K562 (cell line): ENCODE results near the gene ACHE. TPM values are rescaled to one million over a fixed set of nuclear protein-coding genes. Genes with fewer than 3 reads are reported as not detected.
A peak's percentile ranks its signal among the peaks of the same experiment; 100 is the strongest.

ENCODE experiments used
- BCOR ChIP-seq: fragments of 450-650 bp; IDR thresholded peaks from 2 replicates; pipeline ENCODE4 v1.6.1; 2016
- BHLHE40 ChIP-seq: IDR thresholded peaks from 2 replicates; pipeline ENCODE4 v1.6.1; 2011; ENCODE audit warnings: low read length, improper control_type of control experiment
- CSDE1 ChIP-seq, 2 experiments: fragments of 450-650 bp; IDR thresholded peaks; 2 replicates each; pipeline ENCODE4 v1.6.1; 2016; ENCODE audit warnings: mild to moderate bottlenecking in 1 of 2
- ETV1 ChIP-seq: fragments of 450-650 bp; conservative IDR thresholded peaks from 2 replicates; pipeline ENCODE4 v1.6.1; 2016; ENCODE audit warnings: missing genetic modification characterization, control low read depth, low read depth, missing compliant biosample characterization
- FUS ChIP-seq: fragments of 200-400 bp; formaldehyde crosslinking; optimal IDR thresholded peaks from 2 replicates; pipeline ENCODE3; 2017; ENCODE audit warnings: low read depth, low read length
- KLF16 ChIP-seq: IDR thresholded peaks from 2 replicates; pipeline ENCODE4 v1.6.1; 2016; ENCODE audit warnings: antibody characterized with exemption
- MAFF ChIP-seq: IDR thresholded peaks from 2 replicates; pipeline ENCODE4 v1.6.1; 2012; ENCODE audit warnings: low read length, improper control_type of control experiment
- SRSF3 ChIP-seq: fragments of 200-400 bp; formaldehyde crosslinking; IDR thresholded peaks from 2 replicates; pipeline ENCODE4 v1.6.1; 2016; ENCODE audit warnings: mild to moderate bottlenecking, low read length, moderate library complexity; ENCODE audit not compliant: insufficient read depth
- STAG1 ChIP-seq: sonication (generic); formaldehyde crosslinking; IDR thresholded peaks from 2 replicates; pipeline ENCODE4 v1.5.0; 2020; ENCODE audit warnings: missing genetic modification reagents, borderline replicate concordance
- TCF3 ChIP-seq: sonication (generic); formaldehyde crosslinking; IDR thresholded peaks from 2 replicates; pipeline ENCODE4 v1.4.0; 2020; ENCODE audit warnings: mild to moderate bottlenecking, missing genetic modification reagents
- ZC3H11A ChIP-seq: IDR thresholded peaks from 2 replicates; pipeline ENCODE4 v1.6.1; 2012; ENCODE audit warnings: low read depth, low read length, improper control_type of control experiment
- ZFP36 ChIP-seq: fragments of 150-350 bp; IDR thresholded peaks from 2 replicates; pipeline ENCODE4 v1.6.1; 2018; ENCODE audit warnings: low read length, low read depth; ENCODE audit not compliant: partially characterized antibody
- ZNF324 ChIP-seq: fragments of 250-450 bp; sonication (Bioruptor Pico); IDR thresholded peaks from 2 replicates; pipeline ENCODE4 v1.4.0; 2020; ENCODE audit warnings: mild to moderate bottlenecking
- polyA plus RNA-seq, 8 experiments: library from polyadenylated mRNA; depleted of rRNA in 4 of 8; stranded (reverse) in 5 of 8; unstranded in 3 of 8; fragments of >200 nt; fragmentation: Nextera tagmentation in 2 of 8; fragmentation: Illumina TruSeq in 1 of 8; extraction: Ambion mirVana in 2 of 8; extraction: Trizol in 1 of 8; gene quantifications; 2 replicates each; pipeline versions ENCODE4 v1.2.1 to v1.2.3, GENCODE V29; 2011 to 2014; ENCODE audit warnings: inconsistent platforms in 1 of 8, missing spikeins in 1 of 8
- total RNA-seq, 7 experiments: library from RNA; depleted of rRNA in 6 of 7; stranded (reverse); fragments of >200 nt in 6 of 7; fragmentation: Illumina TruSeq in 2 of 7; extraction: Trizol in 2 of 7; gene quantifications; 2 replicates each; pipeline versions ENCODE4 v1.2.1 to v1.2.3, GENCODE V29; 2011 to 2021; ENCODE audit warnings: low replicate concordance in 1 of 7
- TF ChIP-seq, protein P1 (sequence below): fragments of 450-650 bp; formaldehyde crosslinking; IDR thresholded peaks from 2 replicates; pipeline ENCODE4 v1.4.0; 2020; ENCODE audit warnings: mild to moderate bottlenecking
- TF ChIP-seq, protein P2 (sequence below): fragments of 200-800 bp; sonication (Bioruptor generic); IDR thresholded peaks from 2 replicates; pipeline ENCODE4 v1.6.1; 2017; ENCODE audit warnings: missing genetic modification characterization, missing compliant biosample characterization
- TF ChIP-seq, protein P3 (sequence below), 3 experiments: fragments of 200-800 bp in 1 of 3; sonication (Bioruptor generic) in 1 of 3; sonication (generic) in 1 of 3; formaldehyde crosslinking in 1 of 3; IDR thresholded peaks; 2 replicates each; pipeline versions ENCODE4 v1.6.1 to v1.8.0; 2016 to 2022; ENCODE audit warnings: mild to moderate bottlenecking in 2 of 3, missing compliant biosample characterization in 2 of 3, missing genetic modification characterization in 2 of 3, missing genetic modification reagents in 1 of 3
- TF ChIP-seq, protein P4 (sequence below): fragments of 450-650 bp; conservative IDR thresholded peaks from 2 replicates; pipeline ENCODE4 v1.6.1; 2016; ENCODE audit warnings: missing genetic modification characterization, low read depth, mild to moderate bottlenecking, missing compliant biosample characterization, moderate library complexity
- TF ChIP-seq, protein P5 (sequence below): sonication (generic); formaldehyde crosslinking; IDR thresholded peaks from 2 replicates; pipeline ENCODE4 v1.8.1; 2023; ENCODE audit warnings: mild to moderate bottlenecking, missing genetic modification reagents
- TF ChIP-seq, protein P6 (sequence below): fragments of 250-450 bp; sonication (Bioruptor Pico); IDR thresholded peaks from 2 replicates; pipeline ENCODE4 v1.8.0; 2021; ENCODE audit warnings: mild to moderate bottlenecking, moderate library complexity

Gene ACHE
- total and polyA plus RNA-seq, 9 of the 15 experiments (the other 6 are each of a cell fraction or from before 2014, with no cell fraction given) = 0.04 to 8.8 (median 1.9) TPM

GRCh38 chr7:100852048-100852872 lies 43.4 kb downstream of the ACHE start, which contains the start of gene SLC12A9 (continued):
- TF ChIP-seq ZC3H11A (0 out of 2 replicates have a peak, but pooled peaks have one; percentile 50), SRSF3 (no peak), MAFF (no peak), ZFP36 (no peak), STAG1 (CRISPR knock-in tag) (peak; percentile 93), ZNF324 (CRISPR knock-in tag) (no peak), KLF16 (peak; percentile 22; the same call in 1 of the 2 replicates), BCOR (no peak), BHLHE40 (peak; percentile 82), FUS (no peak), CSDE1 (IDR thresholded peaks at IDR 0.05) (no peak), TCF3 (no peak; the same call in 1 of the 2 replicates), ETV1 (no peak; the same call in 1 of the 2 replicates)
- TF ChIP-seq, protein P1, sequence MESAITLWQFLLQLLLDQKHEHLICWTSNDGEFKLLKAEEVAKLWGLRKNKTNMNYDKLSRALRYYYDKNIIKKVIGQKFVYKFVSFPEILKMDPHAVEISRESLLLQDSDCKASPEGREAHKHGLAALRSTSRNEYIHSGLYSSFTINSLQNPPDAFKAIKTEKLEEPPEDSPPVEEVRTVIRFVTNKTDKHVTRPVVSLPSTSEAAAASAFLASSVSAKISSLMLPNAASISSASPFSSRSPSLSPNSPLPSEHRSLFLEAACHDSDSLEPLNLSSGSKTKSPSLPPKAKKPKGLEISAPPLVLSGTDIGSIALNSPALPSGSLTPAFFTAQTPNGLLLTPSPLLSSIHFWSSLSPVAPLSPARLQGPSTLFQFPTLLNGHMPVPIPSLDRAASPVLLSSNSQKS (CRISPR knock-in tag) = no peak
- TF ChIP-seq, protein P2, sequence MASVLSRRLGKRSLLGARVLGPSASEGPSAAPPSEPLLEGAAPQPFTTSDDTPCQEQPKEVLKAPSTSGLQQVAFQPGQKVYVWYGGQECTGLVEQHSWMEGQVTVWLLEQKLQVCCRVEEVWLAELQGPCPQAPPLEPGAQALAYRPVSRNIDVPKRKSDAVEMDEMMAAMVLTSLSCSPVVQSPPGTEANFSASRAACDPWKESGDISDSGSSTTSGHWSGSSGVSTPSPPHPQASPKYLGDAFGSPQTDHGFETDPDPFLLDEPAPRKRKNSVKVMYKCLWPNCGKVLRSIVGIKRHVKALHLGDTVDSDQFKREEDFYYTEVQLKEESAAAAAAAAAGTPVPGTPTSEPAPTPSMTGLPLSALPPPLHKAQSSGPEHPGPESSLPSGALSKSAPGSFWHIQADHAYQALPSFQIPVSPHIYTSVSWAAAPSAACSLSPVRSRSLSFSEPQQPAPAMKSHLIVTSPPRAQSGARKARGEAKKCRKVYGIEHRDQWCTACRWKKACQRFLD (CRISPR knock-in tag) = no peak
- TF ChIP-seq, protein P3, sequence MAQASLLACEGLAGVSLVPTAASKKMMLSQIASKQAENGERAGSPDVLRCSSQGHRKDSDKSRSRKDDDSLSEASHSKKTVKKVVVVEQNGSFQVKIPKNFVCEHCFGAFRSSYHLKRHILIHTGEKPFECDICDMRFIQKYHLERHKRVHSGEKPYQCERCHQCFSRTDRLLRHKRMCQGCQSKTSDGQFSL (CRISPR knock-in tag; IDR thresholded peaks at IDR 0.05) = peak; percentile 7; the same call in 1 of the 2 replicates
- TF ChIP-seq, protein P3 (tag; IDR thresholded peaks at IDR 0.05) = no peak; a peak in 1 of 4 replicates
- TF ChIP-seq, protein P4, sequence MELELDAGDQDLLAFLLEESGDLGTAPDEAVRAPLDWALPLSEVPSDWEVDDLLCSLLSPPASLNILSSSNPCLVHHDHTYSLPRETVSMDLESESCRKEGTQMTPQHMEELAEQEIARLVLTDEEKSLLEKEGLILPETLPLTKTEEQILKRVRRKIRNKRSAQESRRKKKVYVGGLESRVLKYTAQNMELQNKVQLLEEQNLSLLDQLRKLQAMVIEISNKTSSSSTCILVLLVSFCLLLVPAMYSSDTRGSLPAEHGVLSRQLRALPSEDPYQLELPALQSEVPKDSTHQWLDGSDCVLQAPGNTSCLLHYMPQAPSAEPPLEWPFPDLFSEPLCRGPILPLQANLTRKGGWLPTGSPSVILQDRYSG = no peak
- TF ChIP-seq, protein P5, sequence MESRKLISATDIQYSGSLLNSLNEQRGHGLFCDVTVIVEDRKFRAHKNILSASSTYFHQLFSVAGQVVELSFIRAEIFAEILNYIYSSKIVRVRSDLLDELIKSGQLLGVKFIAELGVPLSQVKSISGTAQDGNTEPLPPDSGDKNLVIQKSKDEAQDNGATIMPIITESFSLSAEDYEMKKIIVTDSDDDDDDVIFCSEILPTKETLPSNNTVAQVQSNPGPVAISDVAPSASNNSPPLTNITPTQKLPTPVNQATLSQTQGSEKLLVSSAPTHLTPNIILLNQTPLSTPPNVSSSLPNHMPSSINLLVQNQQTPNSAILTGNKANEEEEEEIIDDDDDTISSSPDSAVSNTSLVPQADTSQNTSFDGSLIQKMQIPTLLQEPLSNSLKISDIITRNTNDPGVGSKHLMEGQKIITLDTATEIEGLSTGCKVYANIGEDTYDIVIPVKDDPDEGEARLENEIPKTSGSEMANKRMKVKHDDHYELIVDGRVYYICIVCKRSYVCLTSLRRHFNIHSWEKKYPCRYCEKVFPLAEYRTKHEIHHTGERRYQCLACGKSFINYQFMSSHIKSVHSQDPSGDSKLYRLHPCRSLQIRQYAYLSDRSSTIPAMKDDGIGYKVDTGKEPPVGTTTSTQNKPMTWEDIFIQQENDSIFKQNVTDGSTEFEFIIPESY = peak; percentile 70
- TF ChIP-seq, protein P6, sequence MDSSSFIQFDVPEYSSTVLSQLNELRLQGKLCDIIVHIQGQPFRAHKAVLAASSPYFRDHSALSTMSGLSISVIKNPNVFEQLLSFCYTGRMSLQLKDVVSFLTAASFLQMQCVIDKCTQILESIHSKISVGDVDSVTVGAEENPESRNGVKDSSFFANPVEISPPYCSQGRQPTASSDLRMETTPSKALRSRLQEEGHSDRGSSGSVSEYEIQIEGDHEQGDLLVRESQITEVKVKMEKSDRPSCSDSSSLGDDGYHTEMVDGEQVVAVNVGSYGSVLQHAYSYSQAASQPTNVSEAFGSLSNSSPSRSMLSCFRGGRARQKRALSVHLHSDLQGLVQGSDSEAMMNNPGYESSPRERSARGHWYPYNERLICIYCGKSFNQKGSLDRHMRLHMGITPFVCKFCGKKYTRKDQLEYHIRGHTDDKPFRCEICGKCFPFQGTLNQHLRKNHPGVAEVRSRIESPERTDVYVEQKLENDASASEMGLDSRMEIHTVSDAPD = no peak
